ENCODE measurements around the gene SERP2. TPM values are rescaled to one million over a fixed set of nuclear protein-coding genes. Genes with fewer than 3 reads are reported as not detected.
A peak's percentile ranks its signal among the peaks of the same experiment; 100 is the strongest.

Gene SERP2
- polyA plus RNA-seq, 2 of the 4 experiments (the other 2 are of a cell fraction) = not detected

GRCh38 chr13:44411841-44412240, 38.2 kb downstream of the SERP2 start:
- Histone ChIP-seq H3K27ac (no peak overlapping the region; a peak in 1 of 6 replicates), H3K9me3 (no peaks in the 10 kb centered on the region), H3K4me1 (no peaks in the 10 kb centered on the region), H3K4me2 (no peak overlapping the region), H3K4me3 (no peak overlapping the region)
- TF ChIP-seq, protein P1, sequence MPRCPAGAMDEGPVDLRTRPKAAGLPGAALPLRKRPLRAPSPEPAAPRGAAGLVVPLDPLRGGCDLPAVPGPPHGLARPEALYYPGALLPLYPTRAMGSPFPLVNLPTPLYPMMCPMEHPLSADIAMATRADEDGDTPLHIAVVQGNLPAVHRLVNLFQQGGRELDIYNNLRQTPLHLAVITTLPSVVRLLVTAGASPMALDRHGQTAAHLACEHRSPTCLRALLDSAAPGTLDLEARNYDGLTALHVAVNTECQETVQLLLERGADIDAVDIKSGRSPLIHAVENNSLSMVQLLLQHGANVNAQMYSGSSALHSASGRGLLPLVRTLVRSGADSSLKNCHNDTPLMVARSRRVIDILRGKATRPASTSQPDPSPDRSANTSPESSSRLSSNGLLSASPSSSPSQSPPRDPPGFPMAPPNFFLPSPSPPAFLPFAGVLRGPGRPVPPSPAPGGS (IDR thresholded peaks at IDR 0.05) = no peak
- TF ChIP-seq FOSL2 (IDR thresholded peaks at IDR 0.05) (no peak), FOSL2 (CRISPR knock-in tag; IDR thresholded peaks at IDR 0.05) (no peak), MYC (IDR thresholded peaks at IDR 0.05; ENCODE audit: borderline replicate concordance, low read length) (no peak), KDM1A (IDR thresholded peaks at IDR 0.05; ENCODE audit: low read depth) (no peak), MAZ (IDR thresholded peaks at IDR 0.05; ENCODE audit: borderline replicate concordance, low read depth, low read length) (no peak), RARB (CRISPR knock-in tag; IDR thresholded peaks at IDR 0.05) (no peak), MAX (IDR thresholded peaks at IDR 0.05) (no peak)
- ChIA-PET CTCF (no interaction called here), POLR2A (no interaction called here)
- FAIRE-seq = no peak
- no peak for DNase-seq (ENCODE audit: low read depth in 1 of 2, low spot score in 1 of 2)
- WGBS (ENCODE audit: missing lambda C conversion rate) = 93% methylated on average over 2 of the region's 2 CpGs
- ATAC-seq = no peak

- no peak for FAIRE-seq
- no peak for TF ChIP-seq RARB (CRISPR knock-in tag; IDR thresholded peaks at IDR 0.05)
- no peak for TF ChIP-seq SMC3 (IDR thresholded peaks at IDR 0.05)
- TF ChIP-seq MAZ (IDR thresholded peaks at IDR 0.05; ENCODE audit: borderline replicate concordance, low read depth, low read length) = no peak
- TF ChIP-seq ELK1 (IDR thresholded peaks at IDR 0.05; ENCODE audit: low read depth, low read length) = no peak
- no peak for TF ChIP-seq ESRRA (IDR thresholded peaks at IDR 0.05; ENCODE audit: borderline replicate concordance, low read length)
- no peak for TF ChIP-seq RCOR1 (IDR thresholded peaks at IDR 0.05; ENCODE audit: low read depth, low read length)
- TF ChIP-seq ZNF302 (CRISPR knock-in tag; IDR thresholded peaks at IDR 0.05) = no peak
- no peak for TF ChIP-seq CHD2 (IDR thresholded peaks at IDR 0.05; ENCODE audit: low read length, partially characterized antibody)
- TF ChIP-seq, protein P1 (IDR thresholded peaks at IDR 0.05) = no peak
- TF ChIP-seq GATA3 (IDR thresholded peaks at IDR 0.05; ENCODE audit: borderline replicate concordance) = no peak
- TF ChIP-seq, protein P2, sequence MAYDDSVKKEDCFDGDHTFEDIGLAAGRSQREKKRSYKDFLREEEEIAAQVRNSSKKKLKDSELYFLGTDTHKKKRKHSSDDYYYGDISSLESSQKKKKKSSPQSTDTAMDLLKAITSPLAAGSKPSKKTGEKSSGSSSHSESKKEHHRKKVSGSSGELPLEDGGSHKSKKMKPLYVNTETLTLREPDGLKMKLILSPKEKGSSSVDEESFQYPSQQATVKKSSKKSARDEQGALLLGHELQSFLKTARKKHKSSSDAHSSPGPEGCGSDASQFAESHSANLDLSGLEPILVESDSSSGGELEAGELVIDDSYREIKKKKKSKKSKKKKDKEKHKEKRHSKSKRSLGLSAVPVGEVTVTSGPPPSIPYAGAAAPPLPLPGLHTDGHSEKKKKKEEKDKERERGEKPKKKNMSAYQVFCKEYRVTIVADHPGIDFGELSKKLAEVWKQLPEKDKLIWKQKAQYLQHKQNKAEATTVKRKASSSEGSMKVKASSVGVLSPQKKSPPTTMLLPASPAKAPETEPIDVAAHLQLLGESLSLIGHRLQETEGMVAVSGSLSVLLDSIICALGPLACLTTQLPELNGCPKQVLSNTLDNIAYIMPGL (CRISPR knock-in tag; IDR thresholded peaks at IDR 0.05; ENCODE audit: borderline replicate concordance) = no peak
- TF ChIP-seq EHF (CRISPR knock-in tag; IDR thresholded peaks at IDR 0.05) = no peak
- no peak for TF ChIP-seq EP300 (IDR thresholded peaks at IDR 0.05)
- TF ChIP-seq KDM1A (IDR thresholded peaks at IDR 0.05; ENCODE audit: low read depth) = no peak
- TF ChIP-seq, protein P3, sequence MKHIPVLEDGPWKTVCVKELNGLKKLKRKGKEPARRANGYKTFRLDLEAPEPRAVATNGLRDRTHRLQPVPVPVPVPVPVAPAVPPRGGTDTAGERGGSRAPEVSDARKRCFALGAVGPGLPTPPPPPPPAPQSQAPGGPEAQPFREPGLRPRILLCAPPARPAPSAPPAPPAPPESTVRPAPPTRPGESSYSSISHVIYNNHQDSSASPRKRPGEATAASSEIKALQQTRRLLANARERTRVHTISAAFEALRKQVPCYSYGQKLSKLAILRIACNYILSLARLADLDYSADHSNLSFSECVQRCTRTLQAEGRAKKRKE (CRISPR knock-in tag; IDR thresholded peaks at IDR 0.05; ENCODE audit: low read depth) = no peak
- TF ChIP-seq EHMT2 (IDR thresholded peaks at IDR 0.05; ENCODE audit: low read depth) = no peak
- TF ChIP-seq POLR2AphosphoS2 (conservative IDR thresholded peaks at IDR 0.05; ENCODE audit: low read length) = no peak
- TF ChIP-seq FOSB (CRISPR knock-in tag; IDR thresholded peaks at IDR 0.05) = no peak
- TF ChIP-seq MAFK (IDR thresholded peaks at IDR 0.05; ENCODE audit: partially characterized antibody) = no peak
- TF ChIP-seq HOXA7 (CRISPR knock-in tag; IDR thresholded peaks at IDR 0.05) = no peak
- Histone ChIP-seq H3K4me2 (no peak overlapping the region), H3K27ac (peak overlapping the region in 1 of 2 experiments; percentile 21; a peak in 1 of 6 replicates), H3K4me1 (no peaks in the 10 kb centered on the region), H3K9me3 (no peaks in the 10 kb centered on the region), H3K4me3 (no peak overlapping the region)
- no peak for ATAC-seq
- WGBS (ENCODE audit: missing lambda C conversion rate) = 93% methylated on average over 16 of the region's 16 CpGs
- POLR2A ChIA-PET = no interaction called here
- no peak for DNase-seq (ENCODE audit: low read depth in 1 of 2, low spot score in 1 of 2)
- CTCF ChIA-PET = no interaction called here
These were observed 38.8 kb downstream of the SERP2 start for GRCh38 chr13:44412346-44412935.

Data from A549 (cell line).